ENCODE data around the gene ARHGAP4. TPM values are rescaled to one million over a fixed set of nuclear protein-coding genes. Genes with fewer than 3 reads are reported as not detected.

ARHGAP4 gene
- total RNA-seq, 1 donor from 2014 or later = 72.2 TPM

DNA sequence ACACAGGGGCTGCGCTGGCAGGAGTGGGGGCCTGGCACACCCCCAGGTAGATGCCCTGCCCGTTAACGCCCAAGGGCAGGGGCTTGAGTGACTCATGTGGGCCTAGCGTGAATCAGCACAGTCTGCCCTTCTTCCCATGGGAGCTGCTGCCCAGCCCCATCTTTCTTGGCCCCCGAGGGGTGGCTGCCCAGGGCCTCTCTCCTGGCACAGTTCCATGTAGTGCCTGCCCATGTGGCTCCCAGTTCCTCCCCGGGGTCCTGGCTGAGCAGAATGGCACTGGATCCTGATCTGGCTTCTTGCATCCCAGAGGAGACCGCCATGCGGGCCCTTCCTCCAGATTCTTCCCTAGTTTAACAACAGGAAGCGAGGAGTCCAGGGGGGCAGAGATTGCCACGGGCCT is 23.7 kb downstream of the ARHGAP4 start:
- Mint-ChIP-seq H3K4me3 (ENCODE audit: unreplicated experiment) (no peak overlapping the region), H3K36me3 (ENCODE audit: low read depth, unreplicated experiment) (no peaks in the 10 kb centered on the region), H3K27ac (ENCODE audit: unreplicated experiment) (no peak overlapping the region), H3K9me3 (ENCODE audit: unreplicated experiment) (no peaks in the 10 kb centered on the region), H3K4me1 (ENCODE audit: unreplicated experiment) (peaks cover 27% of the 10 kb centered on the region), H3K27me3 (ENCODE audit: unreplicated experiment) (peaks cover 8% of the 10 kb centered on the region)
- no peak for DNase-seq (ENCODE audit: low spot score)
- TF ChIP-seq, protein P1, sequence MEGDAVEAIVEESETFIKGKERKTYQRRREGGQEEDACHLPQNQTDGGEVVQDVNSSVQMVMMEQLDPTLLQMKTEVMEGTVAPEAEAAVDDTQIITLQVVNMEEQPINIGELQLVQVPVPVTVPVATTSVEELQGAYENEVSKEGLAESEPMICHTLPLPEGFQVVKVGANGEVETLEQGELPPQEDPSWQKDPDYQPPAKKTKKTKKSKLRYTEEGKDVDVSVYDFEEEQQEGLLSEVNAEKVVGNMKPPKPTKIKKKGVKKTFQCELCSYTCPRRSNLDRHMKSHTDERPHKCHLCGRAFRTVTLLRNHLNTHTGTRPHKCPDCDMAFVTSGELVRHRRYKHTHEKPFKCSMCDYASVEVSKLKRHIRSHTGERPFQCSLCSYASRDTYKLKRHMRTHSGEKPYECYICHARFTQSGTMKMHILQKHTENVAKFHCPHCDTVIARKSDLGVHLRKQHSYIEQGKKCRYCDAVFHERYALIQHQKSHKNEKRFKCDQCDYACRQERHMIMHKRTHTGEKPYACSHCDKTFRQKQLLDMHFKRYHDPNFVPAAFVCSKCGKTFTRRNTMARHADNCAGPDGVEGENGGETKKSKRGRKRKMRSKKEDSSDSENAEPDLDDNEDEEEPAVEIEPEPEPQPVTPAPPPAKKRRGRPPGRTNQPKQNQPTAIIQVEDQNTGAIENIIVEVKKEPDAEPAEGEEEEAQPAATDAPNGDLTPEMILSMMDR (IDR thresholded peaks at IDR 0.05; ENCODE audit: unreplicated experiment) = no peak

DNA sequence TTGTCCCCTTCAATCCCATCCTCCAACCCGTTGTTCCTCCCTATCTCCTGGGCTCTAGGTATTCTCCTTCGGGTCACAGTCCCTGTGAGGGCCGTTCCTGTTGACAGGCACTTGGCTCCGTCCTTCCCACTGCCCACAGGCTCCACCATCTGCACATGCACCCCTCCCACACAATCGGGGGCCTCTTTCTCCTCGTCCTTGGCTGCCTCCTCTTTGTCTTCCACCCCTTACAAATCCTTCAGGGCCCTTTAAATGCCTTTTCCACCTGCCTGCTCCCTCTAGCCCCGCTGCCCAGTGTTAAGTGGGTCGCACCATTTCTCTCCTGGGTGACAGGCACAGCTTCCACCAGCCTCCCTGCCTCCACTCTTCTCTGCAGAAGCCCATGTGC is 24.3 kb downstream of the ARHGAP4 start:
- Mint-ChIP-seq H3K36me3 (ENCODE audit: low read depth, unreplicated experiment) (no peaks in the 10 kb centered on the region), H3K27ac (ENCODE audit: unreplicated experiment) (no peak overlapping the region), H3K27me3 (ENCODE audit: unreplicated experiment) (peaks cover 8% of the 10 kb centered on the region), H3K9me3 (ENCODE audit: unreplicated experiment) (no peaks in the 10 kb centered on the region), H3K4me3 (ENCODE audit: unreplicated experiment) (no peak overlapping the region), H3K4me1 (ENCODE audit: unreplicated experiment) (peaks cover 27% of the 10 kb centered on the region)
- no peak for DNase-seq (ENCODE audit: low spot score)
- TF ChIP-seq, protein P1 (IDR thresholded peaks at IDR 0.05; ENCODE audit: unreplicated experiment) = no peak

DNA sequence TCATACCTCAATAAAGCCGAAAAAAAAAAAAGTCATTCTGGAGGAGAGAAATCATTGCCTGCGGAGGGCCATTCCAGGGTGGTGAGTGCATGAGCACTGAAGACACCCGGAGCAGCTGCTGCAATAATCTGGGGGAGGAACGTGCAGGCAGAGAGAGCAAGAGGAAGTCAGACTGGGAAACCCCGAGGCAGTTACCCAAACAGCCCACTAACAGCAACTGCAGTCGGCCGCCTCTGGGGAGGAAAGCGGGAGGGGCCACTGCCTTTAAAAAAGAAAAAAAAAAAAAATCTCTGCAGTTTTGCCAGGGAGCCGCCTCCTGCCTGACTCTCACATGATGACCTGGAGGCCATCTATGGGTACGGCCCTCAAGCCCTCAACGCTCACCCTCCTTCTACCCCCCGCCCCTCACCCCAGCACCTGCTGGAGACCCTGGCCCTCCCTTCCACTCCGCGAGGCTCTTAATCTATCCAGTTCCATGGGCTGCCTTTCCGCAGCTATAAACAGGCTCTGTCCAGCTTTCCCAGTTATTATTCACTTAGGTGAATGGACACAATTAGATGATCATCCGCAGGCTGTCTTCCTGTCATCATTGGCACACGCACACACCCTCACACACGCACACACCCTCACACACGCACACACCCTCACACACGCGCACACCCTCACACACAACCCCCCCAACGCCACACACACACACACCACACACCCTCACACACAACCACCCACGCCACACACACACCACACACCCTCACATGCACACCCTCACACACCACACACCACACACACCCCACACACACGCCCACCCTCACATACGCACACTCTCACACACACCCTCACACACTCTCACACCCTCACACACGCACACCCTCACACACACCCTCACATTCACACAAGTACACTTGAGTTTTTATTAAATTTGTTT is 25.0 kb downstream of the ARHGAP4 start:
- H3K9me3 Mint-ChIP-seq (ENCODE audit: unreplicated experiment) = no peaks in the 10 kb centered on the region
- H3K27ac Mint-ChIP-seq (ENCODE audit: unreplicated experiment) = peak overlapping the region; percentile 70
- TF ChIP-seq, protein P1 (IDR thresholded peaks at IDR 0.05; ENCODE audit: unreplicated experiment) = no peak
- no peak for DNase-seq (ENCODE audit: low spot score)
- peak overlapping the region; percentile 73 for H3K4me3 Mint-ChIP-seq (ENCODE audit: unreplicated experiment)
- H3K27me3 Mint-ChIP-seq (ENCODE audit: unreplicated experiment) = peaks cover 8% of the 10 kb centered on the region
- H3K36me3 Mint-ChIP-seq (ENCODE audit: low read depth, unreplicated experiment) = no peaks in the 10 kb centered on the region
- peaks cover 27% of the 10 kb centered on the region for H3K4me1 Mint-ChIP-seq (ENCODE audit: unreplicated experiment)

DNA sequence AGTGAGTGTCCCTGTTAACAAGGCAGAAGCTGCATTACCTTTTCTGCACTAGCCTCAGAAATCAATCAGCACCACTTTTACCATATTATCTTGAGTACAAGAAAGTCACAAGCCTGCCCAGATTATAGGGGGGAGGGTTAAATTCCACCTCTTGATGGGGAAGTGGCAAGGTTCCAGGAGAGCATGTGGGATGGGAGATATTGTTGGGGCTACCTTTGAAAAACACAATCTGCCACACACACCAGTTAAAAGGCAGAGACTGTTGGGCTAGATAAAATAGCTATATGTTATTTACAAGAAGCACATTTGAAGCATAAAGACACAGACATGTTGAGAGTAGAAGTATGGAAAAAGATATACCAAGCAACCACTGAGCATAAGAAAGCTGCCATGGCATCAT is 28.2 kb downstream of the ARHGAP4 start:
- Mint-ChIP-seq H3K27me3 (ENCODE audit: unreplicated experiment) (peaks cover 3% of the 10 kb centered on the region), H3K4me1 (ENCODE audit: unreplicated experiment) (peaks cover 13% of the 10 kb centered on the region), H3K4me3 (ENCODE audit: unreplicated experiment) (no peak overlapping the region), H3K36me3 (ENCODE audit: low read depth, unreplicated experiment) (no peaks in the 10 kb centered on the region), H3K9me3 (ENCODE audit: unreplicated experiment) (no peaks in the 10 kb centered on the region), H3K27ac (ENCODE audit: unreplicated experiment) (no peak overlapping the region)
- no peak for DNase-seq (ENCODE audit: low spot score)
- TF ChIP-seq, protein P1 (IDR thresholded peaks at IDR 0.05; ENCODE audit: unreplicated experiment) = no peak

DNA sequence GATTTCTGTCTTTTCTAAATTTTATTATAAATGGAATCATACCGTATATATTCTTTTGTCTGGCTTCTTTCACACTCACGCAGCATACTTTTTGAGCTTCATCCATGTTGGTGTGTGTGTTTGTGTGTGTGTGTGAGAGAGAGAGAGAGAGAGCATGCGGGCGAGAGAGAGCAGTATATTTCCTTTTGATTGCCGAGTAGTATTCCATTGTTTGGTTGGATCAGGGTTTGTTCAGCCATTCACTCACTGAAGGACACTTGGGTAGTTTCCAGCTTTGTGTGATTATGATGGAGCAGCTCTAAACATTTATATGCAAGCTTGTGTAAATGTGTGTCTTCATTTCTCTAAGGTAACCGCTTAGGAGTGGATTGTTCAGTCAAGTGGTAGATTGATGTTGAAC is 36.9 kb downstream of the ARHGAP4 start:
- H3K27ac Mint-ChIP-seq (ENCODE audit: unreplicated experiment) = no peak overlapping the region
- DNase-seq (ENCODE audit: low spot score) = no peak
- peaks cover 9% of the 10 kb centered on the region for H3K27me3 Mint-ChIP-seq (ENCODE audit: unreplicated experiment)
- TF ChIP-seq, protein P1 (IDR thresholded peaks at IDR 0.05; ENCODE audit: unreplicated experiment) = no peak
- H3K4me3 Mint-ChIP-seq (ENCODE audit: unreplicated experiment) = no peak overlapping the region
- no peaks in the 10 kb centered on the region for H3K4me1 Mint-ChIP-seq (ENCODE audit: unreplicated experiment)
- no peaks in the 10 kb centered on the region for H3K36me3 Mint-ChIP-seq (ENCODE audit: low read depth, unreplicated experiment)
- no peaks in the 10 kb centered on the region for H3K9me3 Mint-ChIP-seq (ENCODE audit: unreplicated experiment)
